Neutrophil (primary cell): ENCODE data around the gene CDKN1B.

Experiments used
- H3K27ac ChIP-seq: fragments of 200-600 bp; sonication (generic); 2 replicates; pipeline ENCODE4 v1.5.1; 2016; ENCODE audit warnings: mild to moderate bottlenecking, moderate library complexity
- H3K27me3 ChIP-seq: fragments of 200-600 bp; sonication (generic); 2 replicates; pipeline ENCODE4 v1.6.0; 2016; ENCODE audit warnings: mild to moderate bottlenecking
- H3K36me3 ChIP-seq: fragments of 200-600 bp; sonication (generic); 2 replicates; pipeline ENCODE4 v1.5.1; 2017
- H3K4me1 ChIP-seq, 2 experiments: fragments of 200-600 bp in 1 of 2; sonication (generic) in 1 of 2; 1 replicate in 1 of 2; 2 replicates in 1 of 2; pipeline versions ENCODE4 v1.5.1 to v1.6.1; 2013 to 2016; ENCODE audit warnings: low read depth in 1 of 2, low read length in 1 of 2, mild to moderate bottlenecking in 1 of 2, moderate library complexity in 1 of 2; ENCODE audit not compliant: control insufficient read depth in 1 of 2, insufficient read depth in 1 of 2
- H3K4me3 ChIP-seq, 2 experiments: fragments of 200-600 bp in 1 of 2; sonication (generic) in 1 of 2; 1 replicate in 1 of 2; 2 replicates in 1 of 2; pipeline ENCODE4 v1.5.1; 2013 to 2016; ENCODE audit warnings: low read depth in 1 of 2, low read length in 1 of 2, mild to moderate bottlenecking in 1 of 2, moderate library complexity in 1 of 2
- H3K9me3 ChIP-seq: fragments of 200-600 bp; sonication (generic); 2 replicates; pipeline ENCODE4 v1.5.1; 2016
- CTCF ChIP-seq: fragments of 200-600 bp; sonication (generic); IDR thresholded peaks from 2 replicates; pipeline ENCODE4 v1.5.1; 2016; ENCODE audit warnings: antibody characterized with exemption

CDKN1B gene

GRCh38 chr12:12749433-12749832, 32.3 kb downstream of the CDKN1B start:
- no peaks in the 10 kb centered on the region for H3K27me3 ChIP-seq
- H3K27ac ChIP-seq: no peak overlapping the region
- peaks cover 13% of the 10 kb centered on the region for H3K36me3 ChIP-seq
- no peaks in the 10 kb centered on the region for H3K4me1 ChIP-seq
- H3K9me3 ChIP-seq: no peaks in the 10 kb centered on the region
- H3K4me3 ChIP-seq: no peak overlapping the region
- no peak for TF ChIP-seq CTCF

GRCh38 chr12:12755923-12756322, 38.8 kb downstream of the CDKN1B start:
- Histone ChIP-seq H3K36me3 (peaks cover 8% of the 10 kb centered on the region), H3K9me3 (no peaks in the 10 kb centered on the region), H3K27me3 (no peaks in the 10 kb centered on the region), H3K4me3 (no peak overlapping the region), H3K4me1 (no peaks in the 10 kb centered on the region), H3K27ac (no peak overlapping the region)
- no peak for TF ChIP-seq CTCF

DNA sequence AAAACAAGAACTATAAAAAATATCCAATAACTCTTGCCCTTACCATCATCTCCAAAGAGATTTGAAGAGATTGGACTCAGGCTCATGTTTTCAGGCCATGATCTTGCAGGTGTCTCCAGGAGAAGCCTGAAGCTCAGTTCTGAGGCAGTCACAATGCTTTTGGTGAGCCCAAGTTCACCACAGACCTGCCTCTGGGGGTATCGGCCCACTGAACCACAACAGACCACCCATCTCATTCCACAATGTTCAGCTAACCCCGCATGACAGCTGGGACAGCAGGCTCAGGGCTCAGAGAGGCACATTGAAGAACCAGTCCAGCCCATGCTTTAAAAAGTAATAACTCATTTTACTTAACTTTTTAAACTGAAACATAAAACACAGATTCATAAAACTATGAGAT, 40.0 kb downstream of the CDKN1B start:
- Histone ChIP-seq H3K36me3 (no peaks in the 10 kb centered on the region), H3K4me1 (no peaks in the 10 kb centered on the region), H3K9me3 (no peaks in the 10 kb centered on the region), H3K4me3 (no peak overlapping the region), H3K27ac (no peak overlapping the region), H3K27me3 (no peaks in the 10 kb centered on the region)
- TF ChIP-seq CTCF: no peak

- Histone ChIP-seq H3K27me3 (no peaks in the 10 kb centered on the region), H3K27ac (no peak overlapping the region), H3K9me3 (no peaks in the 10 kb centered on the region), H3K4me1 (no peaks in the 10 kb centered on the region), H3K4me3 (no peak overlapping the region), H3K36me3 (no peaks in the 10 kb centered on the region)
- no peak for TF ChIP-seq CTCF
Observed at GRCh38 chr12:12759234-12759915, 42.2 kb downstream of the CDKN1B start.

DNA sequence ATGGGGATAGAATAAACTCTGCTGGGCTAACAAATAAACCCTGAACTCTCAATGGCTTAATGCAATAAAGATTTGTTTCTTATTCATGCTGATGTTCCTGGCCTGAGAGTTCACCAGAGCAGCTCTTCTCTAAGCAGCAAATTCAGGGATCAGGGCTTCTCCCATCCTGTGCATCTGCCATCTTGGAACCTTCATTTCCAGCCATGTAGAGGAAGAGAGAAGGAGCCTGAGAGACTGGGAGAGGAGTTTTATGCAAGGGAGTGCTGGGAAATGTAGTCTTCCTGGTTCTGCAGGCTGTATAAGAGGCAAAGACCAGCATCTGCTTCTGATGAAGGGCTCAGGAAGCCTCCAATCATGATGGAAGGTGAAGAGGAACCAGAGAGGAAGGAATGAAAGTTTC, 47.7 kb downstream of the CDKN1B start:
- Histone ChIP-seq H3K9me3 (no peaks in the 10 kb centered on the region), H3K27ac (no peak overlapping the region), H3K4me1 (no peaks in the 10 kb centered on the region), H3K27me3 (no peaks in the 10 kb centered on the region), H3K36me3 (no peaks in the 10 kb centered on the region), H3K4me3 (no peak overlapping the region)
- no peak for TF ChIP-seq CTCF
